Neural progenitor cell (in vitro differentiated cells): ENCODE results near the gene FBP1.

Experiments used
- CTCF ChIP-seq: fragments of 200-600 bp; sonication (generic); IDR thresholded peaks from 2 replicates; pipeline ENCODE4 v1.5.1; 2017; ENCODE audit warnings: antibody characterized with exemption, mild to moderate bottlenecking
- EZH2phosphoT487 ChIP-seq: fragments of 200-600 bp; sonication (generic); IDR thresholded peaks from 2 replicates; pipeline ENCODE4 v1.6.1; 2017; ENCODE audit warnings: antibody characterized with exemption

GRCh38 chr9:94600258-94600657 lies 39.1 kb downstream of the FBP1 start:
- no peak for TF ChIP-seq CTCF
- TF ChIP-seq EZH2phosphoT487: no peak
